ENCODE measurements around the gene TEX2. TPM values are rescaled to one million over a fixed set of nuclear protein-coding genes. Genes with fewer than 3 reads are reported as not detected.
"Not testable (repeated sequence)": the region's sequence is repeated elsewhere in the genome, so short reads cannot be mapped to it uniquely, and the experiment has no call there.

The TEX2 gene
- total RNA-seq, 1 donor from 2014 or later = 41.3 TPM

DNA sequence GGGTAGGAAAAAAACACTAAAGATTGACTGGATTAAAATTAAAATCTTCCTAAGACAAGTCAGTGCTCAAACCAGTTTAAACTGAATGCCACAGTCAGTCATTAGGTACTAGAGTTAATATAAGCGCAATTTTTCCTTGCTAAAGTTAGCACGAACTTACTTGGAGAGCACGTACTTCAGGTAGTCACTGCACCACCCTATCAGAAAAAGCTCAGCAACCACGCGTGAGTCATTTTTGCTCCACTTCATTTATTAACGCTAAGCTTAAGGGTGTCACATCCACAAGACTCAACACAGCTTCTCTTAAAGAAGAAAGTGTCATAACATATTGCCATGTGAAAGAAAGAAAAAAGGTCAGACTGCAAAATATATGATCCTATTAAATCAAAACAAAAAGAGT lies 53.1 kb downstream of the TEX2 start:
- no peaks in the 10 kb centered on the region for H3K9me3 ChIP-seq
- no peaks in the 10 kb centered on the region for H3K27me3 ChIP-seq (ENCODE audit: low read depth)
- TF ChIP-seq, protein P1, sequence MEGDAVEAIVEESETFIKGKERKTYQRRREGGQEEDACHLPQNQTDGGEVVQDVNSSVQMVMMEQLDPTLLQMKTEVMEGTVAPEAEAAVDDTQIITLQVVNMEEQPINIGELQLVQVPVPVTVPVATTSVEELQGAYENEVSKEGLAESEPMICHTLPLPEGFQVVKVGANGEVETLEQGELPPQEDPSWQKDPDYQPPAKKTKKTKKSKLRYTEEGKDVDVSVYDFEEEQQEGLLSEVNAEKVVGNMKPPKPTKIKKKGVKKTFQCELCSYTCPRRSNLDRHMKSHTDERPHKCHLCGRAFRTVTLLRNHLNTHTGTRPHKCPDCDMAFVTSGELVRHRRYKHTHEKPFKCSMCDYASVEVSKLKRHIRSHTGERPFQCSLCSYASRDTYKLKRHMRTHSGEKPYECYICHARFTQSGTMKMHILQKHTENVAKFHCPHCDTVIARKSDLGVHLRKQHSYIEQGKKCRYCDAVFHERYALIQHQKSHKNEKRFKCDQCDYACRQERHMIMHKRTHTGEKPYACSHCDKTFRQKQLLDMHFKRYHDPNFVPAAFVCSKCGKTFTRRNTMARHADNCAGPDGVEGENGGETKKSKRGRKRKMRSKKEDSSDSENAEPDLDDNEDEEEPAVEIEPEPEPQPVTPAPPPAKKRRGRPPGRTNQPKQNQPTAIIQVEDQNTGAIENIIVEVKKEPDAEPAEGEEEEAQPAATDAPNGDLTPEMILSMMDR (IDR thresholded peaks at IDR 0.05) = no peak
- DNase-seq = no peak
- peaks cover 12% of the 10 kb centered on the region for H3K4me1 ChIP-seq
- ATAC-seq = peak; percentile 77 to 85
- H3K36me3 ChIP-seq = peaks cover 32% of the 10 kb centered on the region
- no peak overlapping the region for H3K4me3 ChIP-seq
- H3K27ac ChIP-seq = no peak overlapping the region
- intact Hi-C loops (cut with DNase I) = no loop called here

DNA sequence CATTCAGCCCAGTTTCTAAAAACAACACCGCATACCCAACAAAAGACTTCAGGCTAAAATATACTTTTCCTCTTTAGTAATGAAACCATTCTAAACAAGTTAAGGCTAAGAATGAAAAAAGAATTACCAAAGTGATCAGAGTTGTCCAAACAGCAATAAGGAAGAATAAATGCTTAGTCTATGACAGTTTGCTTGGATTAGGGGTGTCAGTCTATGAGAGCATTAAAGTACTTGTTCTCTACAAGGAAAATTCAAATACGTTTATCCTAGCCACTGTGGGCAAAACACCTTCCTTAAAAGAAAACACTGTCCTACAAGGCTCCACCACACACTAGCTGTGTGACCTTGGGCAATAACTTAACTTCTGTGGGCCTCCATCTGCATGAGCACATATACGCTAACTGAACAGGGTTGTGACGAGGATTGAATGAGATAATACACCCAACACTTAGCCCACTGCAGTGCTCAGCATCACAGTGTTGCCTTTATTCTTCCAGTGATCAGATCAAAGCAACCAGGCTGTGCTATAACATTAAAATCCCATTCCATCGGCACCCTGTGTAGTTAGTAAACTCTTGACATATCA lies 53.6 kb downstream of the TEX2 start:
- intact Hi-C loops (cut with DNase I) = no loop called here
- Histone ChIP-seq H3K27me3 (ENCODE audit: low read depth) (no peaks in the 10 kb centered on the region), H3K36me3 (peaks cover 32% of the 10 kb centered on the region), H3K27ac (no peak overlapping the region), H3K4me3 (no peak overlapping the region), H3K9me3 (no peaks in the 10 kb centered on the region), H3K4me1 (peaks cover 9% of the 10 kb centered on the region)
- TF ChIP-seq, protein P1 (IDR thresholded peaks at IDR 0.05) = no peak
- ATAC-seq (no peak), DNase-seq (no peak)

DNA sequence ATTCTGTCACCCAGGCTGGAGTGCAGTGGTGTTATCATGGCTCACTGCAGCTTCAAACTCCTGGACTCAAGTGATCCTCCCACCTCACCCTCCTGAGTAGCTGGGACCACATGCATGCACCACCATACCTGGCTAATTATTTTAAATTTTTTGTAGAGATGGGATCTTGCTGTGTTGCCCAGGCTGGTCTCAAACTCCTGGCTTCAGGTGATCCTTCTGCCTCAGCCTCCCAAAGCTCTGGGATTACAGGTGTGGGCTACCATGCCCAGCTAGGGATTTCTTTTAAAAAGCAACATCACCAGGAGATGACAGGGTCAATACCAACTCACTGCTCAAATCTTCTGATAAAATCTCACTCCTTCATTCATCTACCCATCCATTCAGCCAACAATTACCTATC lies 54.4 kb downstream of the TEX2 start:
- H3K4me1 ChIP-seq; H3K27ac ChIP-seq; ATAC-seq; H3K4me3 ChIP-seq; intact Hi-C loops (cut with DNase I); H3K9me3 ChIP-seq; H3K27me3 ChIP-seq (ENCODE audit: low read depth); DNase-seq: not testable (repeated sequence)
- peaks cover 29% of the 10 kb centered on the region for H3K36me3 ChIP-seq

DNA sequence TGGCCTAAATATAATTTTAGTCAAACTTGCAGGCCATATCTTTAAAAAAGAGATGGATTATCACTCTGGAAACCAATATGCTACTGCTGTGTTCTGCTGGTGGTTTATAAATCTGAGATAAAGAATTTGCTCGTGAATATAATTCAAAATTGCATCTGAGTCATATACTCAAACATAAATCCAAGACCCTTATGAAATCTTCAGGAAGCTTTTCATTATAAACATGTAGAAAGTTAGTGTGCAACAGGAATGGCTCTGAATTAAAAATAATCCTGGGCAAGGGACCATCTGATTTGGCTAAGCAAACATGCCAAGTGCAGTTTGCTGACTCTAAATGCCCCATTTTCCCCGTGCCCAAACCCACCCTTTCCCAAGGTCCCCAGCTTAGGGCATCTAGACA lies 57.3 kb downstream of the TEX2 start:
- ATAC-seq (no peak), DNase-seq (no peak)
- Histone ChIP-seq H3K4me3 (no peak overlapping the region), H3K4me1 (peaks cover 18% of the 10 kb centered on the region), H3K36me3 (peaks cover 6% of the 10 kb centered on the region), H3K27ac (no peak overlapping the region), H3K27me3 (ENCODE audit: low read depth) (no peaks in the 10 kb centered on the region), H3K9me3 (no peaks in the 10 kb centered on the region)
- TF ChIP-seq, protein P1 (IDR thresholded peaks at IDR 0.05) = no peak
- intact Hi-C loops (cut with DNase I) = no loop called here

DNA sequence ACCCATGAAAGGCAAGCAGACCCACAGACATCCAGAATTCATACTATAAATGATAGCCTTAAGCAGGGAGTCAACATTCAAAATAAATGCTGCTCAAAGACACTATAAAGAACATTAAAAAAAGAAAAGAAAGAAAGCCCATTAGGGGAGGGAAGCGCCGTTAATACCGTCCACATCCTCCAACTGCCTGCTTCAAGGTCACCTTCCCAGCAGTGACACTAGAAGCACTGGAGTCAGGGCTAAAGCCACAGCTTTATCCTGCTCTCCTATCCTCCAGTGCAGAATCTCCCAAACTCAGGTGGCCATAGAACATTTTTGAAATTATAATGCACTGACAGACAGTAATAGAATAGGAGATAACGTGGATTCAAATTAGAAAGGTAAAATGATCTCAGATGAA lies 59.4 kb downstream of the TEX2 start:
- H3K36me3 ChIP-seq = peaks cover 4% of the 10 kb centered on the region
- H3K27ac ChIP-seq = no peak overlapping the region
- TF ChIP-seq, protein P1 (IDR thresholded peaks at IDR 0.05) = no peak
- intact Hi-C loops (cut with DNase I) = no loop called here
- H3K9me3 ChIP-seq = no peaks in the 10 kb centered on the region
- DNase-seq (no peak), ATAC-seq (no peak)
- H3K4me3 ChIP-seq = no peak overlapping the region
- peaks cover 25% of the 10 kb centered on the region for H3K4me1 ChIP-seq
- H3K27me3 ChIP-seq (ENCODE audit: low read depth) = no peaks in the 10 kb centered on the region

DNA sequence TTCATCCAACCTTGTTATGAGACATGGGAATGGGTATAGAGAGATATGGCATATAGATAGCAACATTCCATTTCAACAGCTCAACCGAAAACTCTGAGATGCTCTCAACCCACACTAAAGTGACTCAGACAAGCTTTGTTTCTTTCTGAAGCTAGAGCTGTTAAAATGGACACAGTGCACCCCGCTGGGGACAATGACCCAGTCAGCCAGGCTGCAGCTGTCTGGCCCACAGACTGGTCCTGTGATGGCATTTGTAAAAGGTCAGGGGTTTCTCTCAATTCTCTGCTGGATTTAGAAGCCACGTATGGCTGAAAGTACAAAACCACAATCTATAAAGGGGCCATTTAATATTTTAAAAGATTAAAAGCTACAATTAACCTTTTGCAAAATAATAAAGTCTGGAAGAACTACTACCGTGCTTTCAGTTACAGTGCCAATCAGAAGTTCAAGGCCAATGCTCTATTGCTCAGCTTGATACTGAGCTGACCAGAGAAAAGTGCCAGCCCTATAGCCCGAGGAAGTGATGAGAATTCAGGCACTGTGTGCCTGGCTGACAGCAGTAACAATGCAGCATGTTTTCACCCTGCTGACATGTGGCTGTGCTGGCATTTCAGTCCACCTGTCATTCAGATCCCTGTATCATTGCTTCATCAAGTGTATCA lies 60.2 kb downstream of the TEX2 start:
- no peak overlapping the region for H3K4me3 ChIP-seq
- H3K27me3 ChIP-seq (ENCODE audit: low read depth) = no peaks in the 10 kb centered on the region
- DNase-seq = no peak
- ATAC-seq = no peak
- intact Hi-C loops (cut with DNase I) = no loop called here
- TF ChIP-seq, protein P1 (IDR thresholded peaks at IDR 0.05) = no peak
- H3K27ac ChIP-seq = no peak overlapping the region
- peaks cover 25% of the 10 kb centered on the region for H3K4me1 ChIP-seq
- H3K36me3 ChIP-seq = no peaks in the 10 kb centered on the region
- H3K9me3 ChIP-seq = peaks cover 1% of the 10 kb centered on the region

Data from lower lobe of right lung (tissue), 2 donors.